GM23248 (cell line): Measurements from ENCODE around the gene ANXA9.

Experiments used
- EZH2 ChIP-seq: fragments of 200-600 bp; sonication (generic); IDR thresholded peaks from 2 replicates; pipeline ENCODE4 v1.6.1; 2018; ENCODE audit warnings: antibody characterized with exemption, mild to moderate bottlenecking; ENCODE audit not compliant: insufficient read depth, poor library complexity, severe bottlenecking
- EZH2phosphoT487 ChIP-seq: fragments of 200-600 bp; sonication (generic); IDR thresholded peaks from 2 replicates; pipeline ENCODE4 v1.6.1; 2018; ENCODE audit warnings: antibody characterized with exemption, moderate library complexity, mild to moderate bottlenecking, low read depth; ENCODE audit not compliant: insufficient read depth

GRCh38 chr1:151011154-151011850 lies 29.2 kb downstream of the ANXA9 start:
- no peak for TF ChIP-seq EZH2
- no peak for TF ChIP-seq EZH2phosphoT487
